H9 (cell line): ENCODE results near the gene KRT222. TPM values are rescaled to one million over a fixed set of nuclear protein-coding genes. Genes with fewer than 3 reads are reported as not detected.

Experiments
- DNase-seq: peaks from one replicate; pipeline ENCODE4 v3.0.0-alpha.2; 2017
- H2AFZ ChIP-seq: one replicate; pipeline ENCODE4 v1.6.1; 2013; ENCODE audit warnings: mild to moderate bottlenecking, low read length, control low read depth, moderate library complexity
- H2AK5ac ChIP-seq: 2 replicates; pipeline ENCODE4 v1.6.1; 2013; ENCODE audit warnings: low read length, control low read depth, mixed read lengths; ENCODE audit not compliant: insufficient read length
- H2BK120ac ChIP-seq: one replicate; pipeline ENCODE4 v1.6.1; 2013; ENCODE audit warnings: low read depth, mild to moderate bottlenecking, low read length, control low read depth, inconsistent platforms; ENCODE audit not compliant: poor library complexity, severe bottlenecking
- H2BK12ac ChIP-seq: 2 replicates; pipeline ENCODE4 v1.6.1; 2013; ENCODE audit warnings: low read length, control low read depth, mixed read lengths, low read depth; ENCODE audit not compliant: insufficient read length
- H2BK15ac ChIP-seq: 2 replicates; pipeline ENCODE4 v1.6.1; 2013; ENCODE audit warnings: low read depth, low read length, control low read depth
- H2BK20ac ChIP-seq: one replicate; pipeline ENCODE4 v1.6.1; 2013; ENCODE audit warnings: low read depth, mild to moderate bottlenecking, low read length, control low read depth, inconsistent platforms; ENCODE audit not compliant: poor library complexity, severe bottlenecking
- H2BK5ac ChIP-seq: 2 replicates; pipeline ENCODE4 v1.6.1; 2013; ENCODE audit warnings: low read length, control low read depth, mixed read lengths; ENCODE audit not compliant: insufficient read length
- H3K14ac ChIP-seq: 2 replicates; pipeline ENCODE4 v1.6.1; 2013; ENCODE audit warnings: low read length, control low read depth; ENCODE audit not compliant: insufficient read depth
- H3K18ac ChIP-seq: 2 replicates; pipeline ENCODE4 v1.6.1; 2013; ENCODE audit warnings: low read depth, mild to moderate bottlenecking, mixed read lengths, low read length, control low read depth; ENCODE audit not compliant: insufficient read length
- H3K23ac ChIP-seq: 2 replicates; pipeline ENCODE4 v1.6.1; 2013; ENCODE audit warnings: low read length, control low read depth, mixed read lengths, low read depth; ENCODE audit not compliant: insufficient read length
- H3K23me2 ChIP-seq: 2 replicates; pipeline ENCODE4 v1.6.1; 2013; ENCODE audit warnings: low read depth, mild to moderate bottlenecking, mixed read lengths, low read length, control low read depth; ENCODE audit not compliant: insufficient read length, poor library complexity, severe bottlenecking
- H3K27ac ChIP-seq: 2 replicates; pipeline ENCODE4 v1.5.1; 2013; ENCODE audit warnings: low read length, control low read depth, mixed read lengths, low read depth; ENCODE audit not compliant: insufficient read length
- H3K27me3 ChIP-seq: 2 replicates; pipeline ENCODE4 v1.6.1; 2013; ENCODE audit warnings: low read length, control low read depth, inconsistent platforms; ENCODE audit not compliant: insufficient read depth
- H3K4ac ChIP-seq: 2 replicates; pipeline ENCODE4 v1.6.1; 2013; ENCODE audit warnings: low read depth, mild to moderate bottlenecking, control low read depth, inconsistent platforms, low read length, moderate library complexity
- H3K4me1 ChIP-seq: 2 replicates; pipeline ENCODE4 v1.6.1; 2013; ENCODE audit warnings: low read length, control low read depth, inconsistent platforms; ENCODE audit not compliant: insufficient read depth
- H3K4me2 ChIP-seq: 2 replicates; pipeline ENCODE4 v1.6.1; 2013; ENCODE audit warnings: low read length, control low read depth, mixed read lengths; ENCODE audit not compliant: insufficient read length, insufficient read depth
- H3K56ac ChIP-seq: 2 replicates; pipeline ENCODE4 v1.6.1; 2013; ENCODE audit warnings: low read depth, mild to moderate bottlenecking, mixed read lengths, low read length, control low read depth; ENCODE audit not compliant: insufficient read length
- H3K79me1 ChIP-seq: 2 replicates; pipeline ENCODE4 v1.6.1; 2013; ENCODE audit warnings: low read depth, mild to moderate bottlenecking, moderate library complexity, low read length, control low read depth, inconsistent platforms; ENCODE audit not compliant: insufficient read depth, poor library complexity, severe bottlenecking
- H3K79me2 ChIP-seq: 2 replicates; pipeline ENCODE4 v1.6.1; 2013; ENCODE audit warnings: low read length, control low read depth, inconsistent platforms; ENCODE audit not compliant: insufficient read depth
- H3K9ac ChIP-seq: 2 replicates; pipeline ENCODE4 v1.6.1; 2013; ENCODE audit warnings: low read length, control low read depth, mixed read lengths; ENCODE audit not compliant: insufficient read length; ENCODE audit errors: extremely low read depth
- H3K9me3 ChIP-seq: one replicate; pipeline ENCODE4 v1.6.1; 2013; ENCODE audit warnings: low read depth, low read length, inconsistent platforms; ENCODE audit not compliant: control insufficient read depth
- H3T11ph ChIP-seq: one replicate; pipeline ENCODE4 v1.6.1; 2013; ENCODE audit warnings: mild to moderate bottlenecking, low read length, control low read depth, inconsistent platforms
- H4K20me1 ChIP-seq: one replicate; pipeline ENCODE4 v1.6.1; 2013; ENCODE audit not compliant: control insufficient read depth, insufficient read length, insufficient read depth
- H4K5ac ChIP-seq: 2 replicates; pipeline ENCODE4 v1.6.1; 2013; ENCODE audit warnings: low read depth, mild to moderate bottlenecking, mixed read lengths, low read length, control low read depth; ENCODE audit not compliant: insufficient read length
- H4K8ac ChIP-seq: replicated peaks from 2 replicates; pipeline ENCODE4 v1.6.1; 2013; ENCODE audit warnings: low read length, control low read depth, mixed read lengths, low read depth; ENCODE audit not compliant: insufficient read length
- H4K91ac ChIP-seq: 2 replicates; pipeline ENCODE4 v1.6.1; 2013; ENCODE audit warnings: low read depth, mild to moderate bottlenecking, moderate library complexity, mixed read lengths, low read length, control low read depth; ENCODE audit not compliant: insufficient read length
- H3K27ac Mint-ChIP-seq, 3 experiments: 2 replicates in 2 of 3; 3 replicates in 1 of 3; pipeline ENCODE4 v1.8.0; 2020 to 2021; ENCODE audit warnings: mixed read lengths in 3 of 3, mild to moderate bottlenecking in 1 of 3, moderate library complexity in 1 of 3
- H3K27me3 Mint-ChIP-seq: 2 replicates; pipeline ENCODE4 v1.8.0; 2021; ENCODE audit warnings: low read depth, mild to moderate bottlenecking, moderate library complexity, mixed read lengths
- H3K36me3 Mint-ChIP-seq, 3 experiments: 2 replicates in 2 of 3; 3 replicates in 1 of 3; pipeline ENCODE4 v1.8.0; 2020 to 2021; ENCODE audit warnings: low read depth in 3 of 3, mixed read lengths in 3 of 3; ENCODE audit not compliant: insufficient read depth in 1 of 3
- H3K4me1 Mint-ChIP-seq, 2 experiments: 2 replicates each; pipeline ENCODE4 v1.8.0; 2020; ENCODE audit warnings: mixed read lengths in 2 of 2
- H3K4me3 Mint-ChIP-seq, 2 experiments: 2 replicates in 1 of 2; 3 replicates in 1 of 2; pipeline ENCODE4 v1.8.0; 2020 to 2021; ENCODE audit warnings: mild to moderate bottlenecking in 2 of 2, mixed read lengths in 2 of 2, moderate library complexity in 1 of 2
- H3K9me3 Mint-ChIP-seq, 2 experiments: 2 replicates in 1 of 2; 3 replicates in 1 of 2; pipeline ENCODE4 v1.8.0; 2020; ENCODE audit warnings: mild to moderate bottlenecking in 2 of 2, mixed read lengths in 2 of 2, moderate library complexity in 1 of 2
- WGBS: extraction: QIAGEN DNeasy Blood & Tissue Kit; methylation state at CpG from one replicate; pipeline ENCODE4 v1.1.7; 2013; ENCODE audit warnings: missing lambda C conversion rate, low lambda C conversion rate, mixed read lengths; ENCODE audit not compliant: insufficient read length; ENCODE audit errors: extremely low coverage; 5-methylcytosine and 5-hydroxymethylcytosine counted together
- total RNA-seq: library from RNA; stranded (reverse); gene quantifications from 2 replicates; pipeline ENCODE4 v1.2.1, GENCODE V29; 2021
- TF ChIP-seq, protein P1 (sequence below): fragments of 200-600 bp; sonication (generic); conservative IDR thresholded peaks from 3 replicates; pipeline ENCODE4 v1.8.0; 2021; ENCODE audit warnings: antibody characterized with exemption, mild to moderate bottlenecking

KRT222 gene
- total RNA-seq, 1 experiment from 2014 or later: 0.13 TPM

DNA sequence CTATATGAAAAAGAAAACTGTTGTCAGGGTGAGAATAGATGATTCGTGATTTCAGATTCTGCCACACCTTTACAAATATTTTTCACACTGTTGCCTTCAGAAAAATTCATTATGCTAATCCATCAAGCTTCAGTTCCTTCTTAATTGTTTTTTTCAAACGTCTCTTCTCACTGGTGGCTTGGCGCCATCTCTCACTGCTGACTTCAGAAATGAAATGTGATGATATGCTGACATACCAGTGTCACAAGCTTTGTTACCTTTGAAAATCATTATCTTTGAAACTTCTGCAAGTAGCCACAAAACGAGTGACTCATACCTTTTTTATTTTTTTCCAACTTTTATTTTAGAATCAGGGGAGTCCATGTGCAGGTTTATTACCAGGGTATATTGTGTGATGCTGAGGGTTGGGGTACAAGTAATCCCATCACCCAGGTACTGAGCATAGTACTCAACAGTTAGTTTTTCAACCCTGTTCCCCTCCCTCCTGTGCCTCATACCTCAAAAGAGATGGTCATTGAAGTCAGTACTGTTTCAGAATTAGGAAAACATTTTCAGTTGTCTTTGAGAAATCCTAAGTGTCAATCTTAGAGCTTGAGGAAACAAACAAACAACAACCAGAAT, 14.0 kb upstream of the KRT222 start:
- H4K91ac ChIP-seq: no peak overlapping the region
- H3K4ac ChIP-seq: no peak overlapping the region
- no peaks in the 10 kb centered on the region for H3K23me2 ChIP-seq
- H4K8ac ChIP-seq: no peak overlapping the region
- no peak overlapping the region for H3K4me2 ChIP-seq
- TF ChIP-seq, protein P1, sequence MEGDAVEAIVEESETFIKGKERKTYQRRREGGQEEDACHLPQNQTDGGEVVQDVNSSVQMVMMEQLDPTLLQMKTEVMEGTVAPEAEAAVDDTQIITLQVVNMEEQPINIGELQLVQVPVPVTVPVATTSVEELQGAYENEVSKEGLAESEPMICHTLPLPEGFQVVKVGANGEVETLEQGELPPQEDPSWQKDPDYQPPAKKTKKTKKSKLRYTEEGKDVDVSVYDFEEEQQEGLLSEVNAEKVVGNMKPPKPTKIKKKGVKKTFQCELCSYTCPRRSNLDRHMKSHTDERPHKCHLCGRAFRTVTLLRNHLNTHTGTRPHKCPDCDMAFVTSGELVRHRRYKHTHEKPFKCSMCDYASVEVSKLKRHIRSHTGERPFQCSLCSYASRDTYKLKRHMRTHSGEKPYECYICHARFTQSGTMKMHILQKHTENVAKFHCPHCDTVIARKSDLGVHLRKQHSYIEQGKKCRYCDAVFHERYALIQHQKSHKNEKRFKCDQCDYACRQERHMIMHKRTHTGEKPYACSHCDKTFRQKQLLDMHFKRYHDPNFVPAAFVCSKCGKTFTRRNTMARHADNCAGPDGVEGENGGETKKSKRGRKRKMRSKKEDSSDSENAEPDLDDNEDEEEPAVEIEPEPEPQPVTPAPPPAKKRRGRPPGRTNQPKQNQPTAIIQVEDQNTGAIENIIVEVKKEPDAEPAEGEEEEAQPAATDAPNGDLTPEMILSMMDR: no peak
- no peak overlapping the region for H2BK120ac ChIP-seq
- no peaks in the 10 kb centered on the region for H3K27me3 ChIP-seq
- Mint-ChIP-seq H3K36me3 (no peaks in the 10 kb centered on the region), H3K27me3 (peaks cover 19% of the 10 kb centered on the region), H3K9me3 (no peaks in the 10 kb centered on the region), H3K27ac (no peak overlapping the region), H3K4me3 (no peak overlapping the region), H3K4me1 (no peaks in the 10 kb centered on the region)
- H3K23ac ChIP-seq: no peak overlapping the region
- no CpG with 5 or more reads among the region's 4 CpGs for WGBS
- H3K14ac ChIP-seq: no peak overlapping the region
- H3K18ac ChIP-seq: no peak overlapping the region
- no peak for DNase-seq
- no peaks in the 10 kb centered on the region for H3K79me1 ChIP-seq
- H3K27ac ChIP-seq: no peak overlapping the region
- no peak overlapping the region for H2BK20ac ChIP-seq
- H2BK12ac ChIP-seq: no peak overlapping the region
- H2AK5ac ChIP-seq: no peak overlapping the region
- H3K4me1 ChIP-seq: no peaks in the 10 kb centered on the region
- no peak overlapping the region for H3T11ph ChIP-seq
- H2AFZ ChIP-seq: no peak overlapping the region
- no peaks in the 10 kb centered on the region for H3K79me2 ChIP-seq
- no peak overlapping the region for H2BK5ac ChIP-seq
- no peak overlapping the region for H3K56ac ChIP-seq
- H3K9me3 ChIP-seq: no peaks in the 10 kb centered on the region
- H3K9ac ChIP-seq: no peak overlapping the region
- no peaks in the 10 kb centered on the region for H4K20me1 ChIP-seq
- H4K5ac ChIP-seq: no peak overlapping the region
- H2BK15ac ChIP-seq: no peak overlapping the region
